ENCODE measurements around the gene NPC1L1.
"Not testable (repeated sequence)": the region's sequence is repeated elsewhere in the genome, so short reads cannot be mapped to it uniquely, and the experiment has no call there.

Gene NPC1L1

GRCh38 chr7:44564606-44565005, 23.5 kb upstream of the NPC1L1 start:
- DNase-seq, result no peak

- DNase-seq, result no peak
Measured at GRCh38 chr7:44563171-44563679, 22.1 kb upstream of the NPC1L1 start.

- DNase-seq, result not testable (repeated sequence)
Measured at GRCh38 chr7:44562622-44562962, 21.5 kb upstream of the NPC1L1 start.

GRCh38 chr7:44561962-44562621, 21.0 kb upstream of the NPC1L1 start:
- no peak for DNase-seq

- DNase-seq, result no peak
Measured at GRCh38 chr7:44561481-44561880, 20.4 kb upstream of the NPC1L1 start.

GRCh38 chr7:44559485-44559884, 18.4 kb upstream of the NPC1L1 start:
- DNase-seq, result no peak

GRCh38 chr7:44557485-44557884, 16.4 kb upstream of the NPC1L1 start:
- DNase-seq, result no peak

GRCh38 chr7:44555350-44555749, 14.2 kb upstream of the NPC1L1 start:
- DNase-seq, result no peak

- DNase-seq, result not testable (repeated sequence)
Measured at GRCh38 chr7:44552473-44553005, 11.4 kb upstream of the NPC1L1 start.

- no peak for DNase-seq
Measured at GRCh38 chr7:44549457-44549856, 8.3 kb upstream of the NPC1L1 start.

- DNase-seq, result no peak
Measured at GRCh38 chr7:44548893-44549292, 7.8 kb upstream of the NPC1L1 start.

- no peak for DNase-seq
Measured at GRCh38 chr7:44547536-44548231, 6.6 kb upstream of the NPC1L1 start.

- DNase-seq, result no peak
Measured at GRCh38 chr7:44541876-44542610, 913 bp upstream of the NPC1L1 start.

- no peak for DNase-seq
Measured at GRCh38 chr7:44540592-44541027, 520 bp downstream of the NPC1L1 start.

GRCh38 chr7:44539669-44540506, 1.2 kb downstream of the NPC1L1 start:
- no peak for DNase-seq

GRCh38 chr7:44538798-44539668, 2.1 kb downstream of the NPC1L1 start:
- no peak for DNase-seq

- DNase-seq, result no peak
Measured at GRCh38 chr7:44538093-44538797, 2.9 kb downstream of the NPC1L1 start.

- DNase-seq, result no peak
Measured at GRCh38 chr7:44537442-44537841, 3.7 kb downstream of the NPC1L1 start.

GRCh38 chr7:44536090-44536489, 5.0 kb downstream of the NPC1L1 start:
- DNase-seq, result no peak

- DNase-seq, result no peak
Measured at GRCh38 chr7:44535348-44536064, 5.6 kb downstream of the NPC1L1 start.

Measured in SHP77 (cell line).